HG03520 (cell line): ENCODE results near the gene BTD.
A peak's percentile ranks its signal among the peaks of the same experiment; 100 is the strongest.
"Not testable (repeated sequence)": the region's sequence is repeated elsewhere in the genome, so short reads cannot be mapped to it uniquely, and the experiment has no call there.

Experiments used
- ATAC-seq: cut with Tn5 transposase; IDR thresholded peaks from one replicate; pipeline ENCODE4 v1.9.1; 2021; ENCODE audit warnings: mild to moderate bottlenecking, moderate library complexity; ENCODE audit not compliant: unreplicated experiment

The BTD gene

GRCh38 chr3:15602816-15603215, 1.3 kb downstream of the BTD start:
- ATAC-seq, result not testable (repeated sequence)

- ATAC-seq, result not testable (repeated sequence)
Observed at GRCh38 chr3:15604584-15604983, 3.0 kb downstream of the BTD start.

- no peak for ATAC-seq
Observed at GRCh38 chr3:15606434-15606891, 4.9 kb downstream of the BTD start.

GRCh38 chr3:15610082-15610759, 8.7 kb downstream of the BTD start:
- no peak for ATAC-seq

GRCh38 chr3:15611018-15611417, 9.5 kb downstream of the BTD start:
- no peak for ATAC-seq

- ATAC-seq, result no peak
Observed at GRCh38 chr3:15612001-15612400, 10.5 kb downstream of the BTD start.

- no peak for ATAC-seq
Observed at GRCh38 chr3:15614958-15615357, 13.4 kb downstream of the BTD start.

GRCh38 chr3:15616053-15616452, 14.5 kb downstream of the BTD start:
- ATAC-seq, result no peak

- ATAC-seq, result not testable (repeated sequence)
Observed at GRCh38 chr3:15619659-15620464, 18.3 kb downstream of the BTD start.

- no peak for ATAC-seq
Observed at GRCh38 chr3:15623535-15624440, 22.2 kb downstream of the BTD start.

- ATAC-seq, result no peak
Observed at GRCh38 chr3:15628967-15629366, 27.4 kb downstream of the BTD start.

GRCh38 chr3:15629860-15630597, 28.5 kb downstream of the BTD start:
- peak; percentile 91 for ATAC-seq

GRCh38 chr3:15630646-15631350, 29.3 kb downstream of the BTD start:
- ATAC-seq, result peak; percentile 45

- ATAC-seq, result no peak
Observed at GRCh38 chr3:15631426-15632211, 30.1 kb downstream of the BTD start.

- no peak for ATAC-seq
Observed at GRCh38 chr3:15632212-15632580, 30.7 kb downstream of the BTD start.

- no peak for ATAC-seq
Observed at GRCh38 chr3:15633159-15633558, 31.6 kb downstream of the BTD start.

GRCh38 chr3:15633766-15634598, 32.4 kb downstream of the BTD start:
- no peak for ATAC-seq

GRCh38 chr3:15634671-15635070, 33.1 kb downstream of the BTD start:
- no peak for ATAC-seq
